GM23248 (cell line): Measurements from ENCODE around the gene MAP3K10. TPM values are rescaled to one million over a fixed set of nuclear protein-coding genes. Genes with fewer than 3 reads are reported as not detected.

Experiments used
- DNase-seq: peaks from one replicate; pipeline ENCODE4 v3.0.0-alpha.2; 2015
- H2AFZ ChIP-seq: fragments of 200-600 bp; sonication (generic); 2 replicates; pipeline ENCODE4 v1.6.1; 2016; ENCODE audit warnings: antibody characterized with exemption
- H3F3A ChIP-seq: fragments of 200-600 bp; sonication (generic); 2 replicates; pipeline ENCODE4 v1.6.1; 2016; ENCODE audit warnings: mild to moderate bottlenecking, antibody characterized with exemption, mixed run types; ENCODE audit not compliant: insufficient read depth
- H3K27ac ChIP-seq: fragments of 200-600 bp; sonication (generic); 2 replicates; pipeline ENCODE4 v1.5.1; 2016; ENCODE audit warnings: mild to moderate bottlenecking
- H3K27me3 ChIP-seq: fragments of 200-600 bp; sonication (generic); replicated peaks from 2 replicates; pipeline ENCODE4 v1.6.1; 2016; ENCODE audit warnings: mild to moderate bottlenecking; ENCODE audit not compliant: insufficient read depth
- H3K36me3 ChIP-seq: fragments of 200-600 bp; sonication (generic); 2 replicates; pipeline ENCODE4 v1.6.1; 2016; ENCODE audit warnings: low read depth, mild to moderate bottlenecking
- H3K4me1 ChIP-seq: fragments of 200-600 bp; sonication (generic); 2 replicates; pipeline ENCODE4 v1.6.1; 2016; ENCODE audit warnings: mild to moderate bottlenecking; ENCODE audit not compliant: insufficient read depth
- H3K4me2 ChIP-seq: fragments of 200-600 bp; sonication (generic); one replicate; pipeline ENCODE4 v1.6.1; 2016; ENCODE audit warnings: mild to moderate bottlenecking; ENCODE audit not compliant: unreplicated experiment
- H3K4me3 ChIP-seq: fragments of 200-600 bp; sonication (generic); 2 replicates; pipeline ENCODE4 v1.5.1; 2016; ENCODE audit warnings: mild to moderate bottlenecking
- H3K79me2 ChIP-seq: fragments of 200-600 bp; sonication (generic); 2 replicates; pipeline ENCODE4 v1.6.1; 2016; ENCODE audit warnings: mild to moderate bottlenecking; ENCODE audit not compliant: insufficient read depth
- H3K9ac ChIP-seq: fragments of 200-600 bp; sonication (generic); 2 replicates; pipeline ENCODE4 v1.6.1; 2016; ENCODE audit warnings: mild to moderate bottlenecking
- H3K9me2 ChIP-seq: fragments of 200-600 bp; sonication (generic); 2 replicates; pipeline ENCODE4 v1.6.1; 2016; ENCODE audit warnings: mixed run types, mild to moderate bottlenecking, moderate library complexity; ENCODE audit not compliant: insufficient read depth
- H3K9me3 ChIP-seq: fragments of 200-600 bp; sonication (generic); one replicate; pipeline ENCODE4 v1.6.1; 2017; ENCODE audit warnings: low read depth
- H4K20me1 ChIP-seq: fragments of 200-600 bp; sonication (generic); 2 replicates; pipeline ENCODE4 v1.6.0; 2016; ENCODE audit not compliant: insufficient read depth
- EZH2 ChIP-seq: fragments of 200-600 bp; sonication (generic); IDR thresholded peaks from 2 replicates; pipeline ENCODE4 v1.6.1; 2018; ENCODE audit warnings: antibody characterized with exemption, mild to moderate bottlenecking; ENCODE audit not compliant: insufficient read depth, poor library complexity, severe bottlenecking
- EZH2phosphoT487 ChIP-seq: fragments of 200-600 bp; sonication (generic); IDR thresholded peaks from 2 replicates; pipeline ENCODE4 v1.6.1; 2018; ENCODE audit warnings: antibody characterized with exemption, moderate library complexity, mild to moderate bottlenecking, low read depth; ENCODE audit not compliant: insufficient read depth
- WGBS, 2 experiments: methylation state at CpG; one replicate each; pipeline ENCODE4 v1.1.6; 2015 to 2017; ENCODE audit warnings: low lambda C conversion rate in 2 of 2, low coverage in 1 of 2; ENCODE audit errors: missing lambda C conversion rate in 2 of 2; 5-methylcytosine and 5-hydroxymethylcytosine counted together
- in situ Hi-C: fragments of 300-500 bp; cut with MboI; formaldehyde crosslinking; loops from 2 replicates; pipeline ENCODE4 v1.15.0; 2020
- polyA plus RNA-seq: library from polyadenylated mRNA; unstranded; fragments of >200 nt; fragmentation: Nextera tagmentation; extraction: Ambion mirVana; gene quantifications from 2 replicates; pipeline ENCODE4 v1.2.1, GENCODE V29; 2016
- total RNA-seq: library from RNA; depleted of rRNA; stranded (reverse); fragments of >200 nt; shearing (Covaris generic); gene quantifications from 2 replicates; pipeline ENCODE4 v1.2.3, GENCODE V29; 2014

Gene MAP3K10
- total and polyA plus RNA-seq, 2 experiments from 2014 or later = 1.8 to 13.1 TPM

- H3K4me3 ChIP-seq = no peak overlapping the region
- peaks cover 8% of the 10 kb centered on the region; the same call in 1 of the 2 replicates for H3F3A ChIP-seq
- H3K36me3 ChIP-seq = peaks cover 18% of the 10 kb centered on the region; the same call in 1 of the 2 replicates
- H3K4me2 ChIP-seq = no peak overlapping the region
- no peak overlapping the region for H3K9ac ChIP-seq
- TF ChIP-seq EZH2 (no peak), EZH2phosphoT487 (no peak)
- WGBS, 2 experiments = 86 to 90% methylated on average over 7 to 9 of the region's 9 CpGs
- H3K27me3 ChIP-seq = no peaks in the 10 kb centered on the region
- no peak overlapping the region for H2AFZ ChIP-seq
- H3K9me3 ChIP-seq = no peaks in the 10 kb centered on the region
- no peak overlapping the region for H3K27ac ChIP-seq
- in situ Hi-C loops = no loop called here
- H3K9me2 ChIP-seq = no peaks in the 10 kb centered on the region
- no peak for DNase-seq
- peaks cover 99% of the 10 kb centered on the region for H3K79me2 ChIP-seq
- H3K4me1 ChIP-seq = no peaks in the 10 kb centered on the region
- no peaks in the 10 kb centered on the region; the same call in 1 of the 2 replicates for H4K20me1 ChIP-seq
These were observed 65.9 kb downstream of the MAP3K10 start for GRCh38 chr19:40257096-40257517.

- Histone ChIP-seq H3K4me2 (no peak overlapping the region), H4K20me1 (no peaks in the 10 kb centered on the region; the same call in 1 of the 2 replicates), H3K9me3 (no peaks in the 10 kb centered on the region), H3K4me1 (no peaks in the 10 kb centered on the region), H3K4me3 (no peak overlapping the region), H3K36me3 (no peaks in the 10 kb centered on the region; the same call in 1 of the 2 replicates), H3F3A (peaks cover 8% of the 10 kb centered on the region; the same call in 1 of the 2 replicates), H3K9ac (no peak overlapping the region), H3K9me2 (no peaks in the 10 kb centered on the region), H3K79me2 (peaks cover 99% of the 10 kb centered on the region), H3K27ac (no peak overlapping the region), H2AFZ (no peak overlapping the region), H3K27me3 (no peaks in the 10 kb centered on the region)
- 80 to 81% methylated on average over 8 of the region's 8 CpGs for WGBS, 2 experiments
- peak; percentile 24 for DNase-seq
- in situ Hi-C loops = no loop called here
- TF ChIP-seq EZH2phosphoT487 (no peak), EZH2 (no peak)
These were observed 70.4 kb downstream of the MAP3K10 start for GRCh38 chr19:40261631-40262030.

DNA sequence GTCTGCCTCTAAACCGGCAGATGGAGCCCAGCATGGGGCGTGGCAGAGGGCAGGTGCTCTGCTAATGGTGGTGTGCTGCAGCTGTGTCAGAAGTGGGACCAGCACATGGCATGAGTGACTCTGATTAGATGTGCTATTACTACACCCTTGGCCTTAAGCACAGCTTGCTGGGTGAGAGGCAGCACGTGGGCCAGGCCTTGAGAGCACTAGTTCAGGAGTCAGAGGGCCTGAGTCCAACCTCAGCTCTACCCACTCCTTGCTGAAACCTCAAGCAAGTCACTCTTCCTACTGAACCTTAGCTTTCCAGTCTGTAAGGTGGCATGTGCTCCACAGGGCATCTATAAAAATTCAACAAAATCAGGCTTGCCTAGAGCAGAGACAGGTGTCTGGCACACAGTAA lies 71.2 kb downstream of the MAP3K10 start:
- H3K9me3 ChIP-seq = no peaks in the 10 kb centered on the region
- H3K36me3 ChIP-seq = no peaks in the 10 kb centered on the region; the same call in 1 of the 2 replicates
- in situ Hi-C loops = no loop called here
- no peaks in the 10 kb centered on the region; the same call in 1 of the 2 replicates for H4K20me1 ChIP-seq
- 80 to 88% methylated on average over 3 of the region's 3 CpGs for WGBS, 2 experiments
- H3K27ac ChIP-seq = no peak overlapping the region
- no peak for TF ChIP-seq EZH2
- no peak for TF ChIP-seq EZH2phosphoT487
- DNase-seq = no peak
- H3K9me2 ChIP-seq = no peaks in the 10 kb centered on the region
- H2AFZ ChIP-seq = no peak overlapping the region
- H3K27me3 ChIP-seq = no peaks in the 10 kb centered on the region
- no peaks in the 10 kb centered on the region for H3K4me1 ChIP-seq
- no peak overlapping the region for H3K4me3 ChIP-seq
- no peak overlapping the region for H3K9ac ChIP-seq
- peaks cover 8% of the 10 kb centered on the region; the same call in 1 of the 2 replicates for H3F3A ChIP-seq
- no peak overlapping the region for H3K4me2 ChIP-seq
- peaks cover 99% of the 10 kb centered on the region for H3K79me2 ChIP-seq

- H3K9me2 ChIP-seq = no peaks in the 10 kb centered on the region
- no peaks in the 10 kb centered on the region for H3K4me1 ChIP-seq
- H2AFZ ChIP-seq = no peak overlapping the region
- no peaks in the 10 kb centered on the region for H4K20me1 ChIP-seq
- peaks cover 97% of the 10 kb centered on the region for H3K79me2 ChIP-seq
- in situ Hi-C loops = no loop called here
- no peak overlapping the region for H3K9ac ChIP-seq
- H3F3A ChIP-seq = peaks cover 8% of the 10 kb centered on the region; the same call in 1 of the 2 replicates
- no peaks in the 10 kb centered on the region for H3K9me3 ChIP-seq
- H3K4me3 ChIP-seq = no peak overlapping the region
- no peak overlapping the region for H3K27ac ChIP-seq
- no peak overlapping the region for H3K4me2 ChIP-seq
- WGBS, 2 experiments = 89 to 92% methylated on average over 23 to 24 of the region's 24 CpGs
- TF ChIP-seq EZH2phosphoT487 (no peak), EZH2 (no peak)
- DNase-seq = no peak
- H3K27me3 ChIP-seq = no peaks in the 10 kb centered on the region
- no peaks in the 10 kb centered on the region; the same call in 1 of the 2 replicates for H3K36me3 ChIP-seq
These were observed 72.5 kb downstream of the MAP3K10 start for GRCh38 chr19:40263440-40264313.
